H1 (cell line): ENCODE results near the gene RASAL2. TPM values are rescaled to one million over a fixed set of nuclear protein-coding genes. Genes with fewer than 3 reads are reported as not detected.

ENCODE experiments used
- CTCF ChIA-PET: fragments of 300-600 bp; sonication (Branson Sonifier 250); formaldehyde crosslinking; loops from one replicate; lab custom pipeline; 2021; ENCODE audit not compliant: partially characterized antibody; lab: Charles Lee
- POLR2A ChIA-PET: fragments of 300-600 bp; sonication (Branson Sonifier 250); formaldehyde crosslinking; loops from one replicate; lab custom pipeline; 2021; ENCODE audit warnings: inconsistent platforms; ENCODE audit not compliant: partially characterized antibody; lab: Charles Lee
- DNase-seq, 2 experiments: peaks; one replicate each; pipeline versions ENCODE4 v3.0.0 to v3.0.0-alpha.2; 2010 to 2022; ENCODE audit warnings: low spot score in 2 of 2, low read depth in 1 of 2, mixed read lengths in 1 of 2
- FAIRE-seq: peaks from 2 replicates; lab custom pipeline; 2011; peaks lifted over from hg19 to GRCh38; lab: Jason Lieb, UNC
- H2AFZ ChIP-seq: 2 replicates; pipeline ENCODE4 v1.8.1; 2012; ENCODE audit warnings: low read length, inconsistent platforms
- H2AK5ac ChIP-seq: 2 replicates; pipeline ENCODE4 v1.6.1; 2013; ENCODE audit warnings: low read depth, low read length
- H2BK120ac ChIP-seq: replicated peaks from 2 replicates; pipeline ENCODE3; 2013; ENCODE audit warnings: low read depth, low read length, inconsistent platforms
- H2BK12ac ChIP-seq: 2 replicates; pipeline ENCODE4 v1.6.1; 2013; ENCODE audit warnings: low read depth, low read length
- H2BK15ac ChIP-seq: 2 replicates; pipeline ENCODE4 v1.6.1; 2013; ENCODE audit warnings: low read length
- H2BK20ac ChIP-seq: 2 replicates; pipeline ENCODE4 v1.6.1; 2013; ENCODE audit warnings: low read length
- H2BK5ac ChIP-seq: 2 replicates; pipeline ENCODE4 v1.6.1; 2013; ENCODE audit warnings: low read depth, low read length
- H3K14ac ChIP-seq: 2 replicates; pipeline ENCODE4 v1.6.1; 2013; ENCODE audit warnings: inconsistent platforms; ENCODE audit not compliant: insufficient read length
- H3K18ac ChIP-seq: 2 replicates; pipeline ENCODE4 v1.6.1; 2013; ENCODE audit warnings: low read length; ENCODE audit errors: extremely low read depth
- H3K23ac ChIP-seq: 2 replicates; pipeline ENCODE4 v1.6.1; 2013; ENCODE audit warnings: inconsistent platforms; ENCODE audit not compliant: insufficient read length
- H3K23me2 ChIP-seq: 2 replicates; pipeline ENCODE4 v1.6.1; 2013; ENCODE audit warnings: low read depth, low read length
- H3K27ac ChIP-seq: 2 replicates; pipeline ENCODE4 v1.6.1; 2011; ENCODE audit warnings: low read depth, low read length, inconsistent platforms
- H3K27me3 ChIP-seq, 4 experiments: replicated peaks in 1 of 4; 1 replicate in 1 of 4; 2 replicates in 3 of 4; pipeline versions ENCODE4 v1.6.1 to v1.8.1; 2011 to 2013; ENCODE audit warnings: low read length in 3 of 4, mild to moderate bottlenecking in 3 of 4, inconsistent platforms in 2 of 4, mixed read lengths in 2 of 4, moderate library complexity in 1 of 4; ENCODE audit not compliant: control insufficient read depth in 3 of 4, insufficient read depth in 3 of 4; ENCODE audit errors: extremely low read depth in 1 of 4
- H3K36me3 ChIP-seq, 4 experiments: 2 replicates each; pipeline versions ENCODE4 v1.6.1 to v1.8.1; 2011 to 2013; ENCODE audit warnings: mild to moderate bottlenecking in 4 of 4, low read length in 3 of 4, moderate library complexity in 2 of 4, control low read depth in 1 of 4, inconsistent platforms in 1 of 4; ENCODE audit not compliant: insufficient read depth in 4 of 4, control insufficient read depth in 2 of 4
- H3K4ac ChIP-seq: replicated peaks from 2 replicates; pipeline ENCODE3; 2013; ENCODE audit warnings: low read length, low read depth, mixed read lengths, inconsistent platforms; ENCODE audit not compliant: insufficient read length
- H3K4me1 ChIP-seq, 4 experiments: replicated peaks in 1 of 4; 1 replicate in 1 of 4; 2 replicates in 3 of 4; pipeline versions ENCODE4 v1.6.1 to v1.8.1; 2011 to 2013; ENCODE audit warnings: low read length in 3 of 4, inconsistent platforms in 2 of 4, mixed read lengths in 1 of 4; ENCODE audit not compliant: insufficient read depth in 4 of 4, control insufficient read depth in 3 of 4
- H3K4me2 ChIP-seq, 2 experiments: 2 replicates each; pipeline versions ENCODE4 v1.6.1 to v1.8.1; 2011 to 2013; ENCODE audit warnings: low read depth in 2 of 2, low read length in 2 of 2, control low read depth in 1 of 2, inconsistent platforms in 1 of 2, mild to moderate bottlenecking in 1 of 2; ENCODE audit not compliant: insufficient read depth in 1 of 2
- H3K4me3 ChIP-seq, 4 experiments: fragments of 200-600, 300-600 bp in 1 of 4; sonication (generic), shearing (Covaris generic), sonication (Bioruptor Twin) in 1 of 4; 2 replicates each; pipeline versions ENCODE4 v1.5.1 to v1.8.1; 2011 to 2016; ENCODE audit warnings: low read length in 4 of 4, low read depth in 3 of 4, control low read depth in 2 of 4, inconsistent platforms in 2 of 4, mild to moderate bottlenecking in 2 of 4, mixed read lengths in 1 of 4, moderate library complexity in 1 of 4; ENCODE audit not compliant: insufficient read depth in 2 of 4; ENCODE audit errors: extremely low read depth in 1 of 4
- H3K56ac ChIP-seq: replicated peaks from 2 replicates; pipeline ENCODE3; 2013; ENCODE audit warnings: low read depth, mild to moderate bottlenecking, mixed read lengths, low read length, inconsistent platforms; ENCODE audit not compliant: insufficient read length
- H3K79me1 ChIP-seq: 2 replicates; pipeline ENCODE4 v1.6.1; 2013; ENCODE audit warnings: low read depth, low read length, control low read depth
- H3K79me2 ChIP-seq, 2 experiments: 2 replicates each; pipeline versions ENCODE4 v1.6.1 to v1.8.1; 2012 to 2013; ENCODE audit warnings: low read length in 2 of 2, mild to moderate bottlenecking in 2 of 2, inconsistent platforms in 1 of 2; ENCODE audit not compliant: insufficient read depth in 2 of 2, control insufficient read depth in 1 of 2
- H3K9ac ChIP-seq, 4 experiments: replicated peaks in 1 of 4; 1 replicate in 1 of 4; 2 replicates in 3 of 4; pipeline versions ENCODE4 v1.6.1 to v1.8.1; 2011 to 2013; ENCODE audit warnings: low read depth in 3 of 4, low read length in 3 of 4, control low read depth in 2 of 4, mild to moderate bottlenecking in 2 of 4, moderate library complexity in 2 of 4, inconsistent platforms in 1 of 4; ENCODE audit errors: extremely low read depth in 1 of 4
- H3K9me3 ChIP-seq, 2 experiments: 2 replicates each; pipeline versions ENCODE4 v1.6.1 to v1.8.1; 2012 to 2013; ENCODE audit warnings: mild to moderate bottlenecking in 2 of 2, moderate library complexity in 2 of 2, control low read depth in 1 of 2, inconsistent platforms in 1 of 2, low read depth in 1 of 2, low read length in 1 of 2, mixed read lengths in 1 of 2; ENCODE audit not compliant: insufficient read depth in 2 of 2
- H4K20me1 ChIP-seq, 2 experiments: replicated peaks in 1 of 2; 2 replicates each; pipeline versions ENCODE3 to v1.8.1; 2011 to 2013; ENCODE audit warnings: inconsistent platforms in 2 of 2, low read length in 2 of 2, mild to moderate bottlenecking in 1 of 2; ENCODE audit not compliant: insufficient read depth in 2 of 2, control insufficient read depth in 1 of 2
- H4K5ac ChIP-seq: 2 replicates; pipeline ENCODE4 v1.6.1; 2013; ENCODE audit warnings: low read length, low read depth, mixed read lengths, inconsistent platforms; ENCODE audit not compliant: insufficient read length
- H4K8ac ChIP-seq: 2 replicates; pipeline ENCODE4 v1.8.0; 2013; ENCODE audit warnings: mild to moderate bottlenecking, moderate library complexity, low read length, inconsistent platforms; ENCODE audit not compliant: insufficient read depth; ENCODE audit errors: extremely low read depth
- H4K91ac ChIP-seq: replicated peaks from 2 replicates; pipeline ENCODE3; 2013; ENCODE audit warnings: low read length, mixed read lengths, inconsistent platforms; ENCODE audit not compliant: insufficient read length
- CHD2 ChIP-seq: IDR thresholded peaks from 2 replicates; pipeline ENCODE4 v1.6.1; 2012; ENCODE audit warnings: low read length, improper control_type of control experiment
- CREB1 ChIP-seq: IDR thresholded peaks from 2 replicates; pipeline ENCODE4 v1.6.1; 2012; ENCODE audit warnings: inconsistent platforms
- EZH2 ChIP-seq: fragments of 200-600 bp; sonication (generic); IDR thresholded peaks from 2 replicates; pipeline ENCODE4 v1.7.1; 2012; ENCODE audit warnings: low read depth, mild to moderate bottlenecking, moderate library complexity, low read length, inconsistent platforms; ENCODE audit not compliant: severe bottlenecking
- GABPA ChIP-seq: IDR thresholded peaks from 2 replicates; pipeline ENCODE4 v1.6.1; 2011; ENCODE audit warnings: mild to moderate bottlenecking, low read length, moderate library complexity, borderline replicate concordance; ENCODE audit not compliant: insufficient read depth
- GTF2F1 ChIP-seq: IDR thresholded peaks from 2 replicates; pipeline ENCODE4 v1.6.1; 2012; ENCODE audit warnings: low read depth, low read length, improper control_type of control experiment, borderline replicate concordance
- RBBP5 ChIP-seq: IDR thresholded peaks from 2 replicates; pipeline ENCODE4 v1.7.1; 2012; ENCODE audit warnings: low read depth, mild to moderate bottlenecking, inconsistent platforms, low read length, moderate library complexity, borderline replicate concordance
- RXRA ChIP-seq: IDR thresholded peaks from 2 replicates; pipeline ENCODE4 v1.6.1; 2011; ENCODE audit warnings: low read depth, mild to moderate bottlenecking, low read length, moderate library complexity; ENCODE audit not compliant: insufficient read depth
- SAP30 ChIP-seq: fragments of 300-600 bp; sonication (generic); IDR thresholded peaks from 2 replicates; pipeline ENCODE4 v1.7.1; 2012; ENCODE audit warnings: low read length, moderate library complexity, mild to moderate bottlenecking, inconsistent platforms; ENCODE audit not compliant: insufficient read depth, insufficient replicate concordance
- SP1 ChIP-seq: IDR thresholded peaks from 2 replicates; pipeline ENCODE4 v1.6.1; 2011; ENCODE audit warnings: low read depth, low read length
- SUZ12 ChIP-seq: fragments of 200-600 bp; sonication (generic); IDR thresholded peaks from 2 replicates; pipeline ENCODE4 v1.6.1; 2012; ENCODE audit warnings: mild to moderate bottlenecking, inconsistent platforms, low read length, moderate library complexity, mixed read lengths
- TAF7 ChIP-seq: optimal IDR thresholded peaks from 2 replicates; pipeline ENCODE3; 2011; ENCODE audit warnings: low read depth, mild to moderate bottlenecking, inconsistent platforms, low read length, moderate library complexity, borderline replicate concordance
- ZNF274 ChIP-seq: IDR thresholded peaks from 2 replicates; pipeline ENCODE4 v1.7.0; 2012; ENCODE audit warnings: low read length, borderline replicate concordance; ENCODE audit errors: extremely low read depth
- WGBS, 2 experiments: shearing (Covaris generic) in 1 of 2; methylation state at CpG; one replicate each; pipeline versions ENCODE4 v1.1.6 to v1.1.7; 2013 to 2015; ENCODE audit warnings: low lambda C conversion rate in 2 of 2, mixed read lengths in 2 of 2, inconsistent platforms in 1 of 2, low coverage in 1 of 2, missing lambda C conversion rate in 1 of 2; ENCODE audit not compliant: insufficient replicate concordance in 2 of 2, insufficient coverage in 1 of 2, insufficient read length in 1 of 2; ENCODE audit errors: extremely low coverage in 1 of 2, missing lambda C conversion rate in 1 of 2; 5-methylcytosine and 5-hydroxymethylcytosine counted together
- polyA plus RNA-seq, 7 experiments: library from polyadenylated mRNA; depleted of rRNA in 3 of 7; stranded (reverse) in 5 of 7; unstranded in 2 of 7; fragments of >200 nt in 5 of 7; fragments of 200-250 nt in 2 of 7; gene quantifications; 1 replicate in 5 of 7; 2 replicates in 1 of 7; 4 replicates in 1 of 7; pipeline versions ENCODE4 v1.2.1 to v1.2.3, GENCODE V29; 2011 to 2013; ENCODE audit warnings: missing spikeins in 2 of 7, mixed read lengths in 2 of 7
- total RNA-seq: library from RNA; stranded (reverse); fragmentation: NEBNext Ultra II Directional; extraction: Animal tissue kit (Norgen Biotek cat#: 25700); gene quantifications from 2 replicates; pipeline ENCODE4 v1.2.1, GENCODE V29; 2021
- TF ChIP-seq, protein P1 (sequence below): IDR thresholded peaks from 2 replicates; pipeline ENCODE4 v1.6.1; 2011; ENCODE audit warnings: low read depth, mild to moderate bottlenecking, low read length; ENCODE audit not compliant: insufficient read depth

Gene RASAL2
- total and polyA plus RNA-seq, 2 of the 8 experiments (the other 6 are each of a cell fraction or from before 2014, with no cell fraction given): 15.9 to 32.5 TPM

DNA sequence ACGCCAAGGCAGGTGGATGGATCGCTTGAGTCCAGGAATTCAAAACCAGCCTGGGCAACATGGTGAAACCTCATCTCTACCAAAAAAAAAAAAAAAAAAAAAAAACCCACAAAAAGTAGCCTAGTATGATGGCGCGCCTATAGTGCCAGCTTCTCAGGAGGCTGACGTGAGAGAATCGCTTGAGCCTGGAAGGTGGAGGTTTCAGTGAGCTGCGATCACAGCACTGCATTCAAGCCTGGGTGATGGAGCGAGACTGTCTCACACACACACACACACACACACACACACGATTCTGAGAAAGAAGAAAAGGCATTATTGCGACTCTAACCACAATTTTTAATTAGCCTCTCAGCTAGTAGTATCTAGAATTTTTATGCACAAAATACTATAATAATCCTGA is 86.5 kb downstream of the RASAL2 start:
- FAIRE-seq (no peak), DNase-seq (no peak)
- ChIA-PET CTCF (interaction anchor here (0.7 to 1.7 kb wide), 12 partner anchors 10 to 181 kb away, joined by 3 to 8 read pairs (median 4); no protein-coding TSS in a partner anchor), POLR2A (no interaction called here)
- Histone ChIP-seq H3K56ac (no peak overlapping the region), H3K14ac (no peak overlapping the region), H3K18ac (no peak overlapping the region), H3K27me3 (no peaks in the 10 kb centered on the region), H3K4me2 (no peak overlapping the region), H3K27ac (no peak overlapping the region), H2BK5ac (no peak overlapping the region), H3K9ac (no peak overlapping the region), H2AFZ (no peak overlapping the region), H2BK120ac (no peak overlapping the region), H3K23me2 (no peaks in the 10 kb centered on the region), H4K8ac (no peak overlapping the region), H3K9me3 (no peaks in the 10 kb centered on the region), H4K20me1 (no peaks in the 10 kb centered on the region), H4K91ac (no peak overlapping the region), H3K4me3 (no peak overlapping the region), H2BK20ac (no peak overlapping the region), H3K23ac (no peak overlapping the region), H2BK12ac (no peak overlapping the region), H3K79me1 (no peaks in the 10 kb centered on the region), H4K5ac (no peak overlapping the region), H3K79me2 (peaks cover 0 to 68% of the 10 kb centered on the region in 2 experiments; a peak in 2 of 4 replicates), H2BK15ac (no peak overlapping the region), H2AK5ac (no peak overlapping the region), H3K4ac (no peak overlapping the region), H3K4me1 (peaks cover 0 to 3% (median 0%) of the 10 kb centered on the region in 4 experiments; a peak in 1 of 7 replicates), H3K36me3 (no peaks in the 10 kb centered on the region)
- WGBS, 2 experiments: 79% methylated on average over 10 of the region's 10 CpGs; no CpG with 5 or more reads in 1 of the 2 experiments
- no peak for TF ChIP-seq SAP30
- TF ChIP-seq, protein P1, sequence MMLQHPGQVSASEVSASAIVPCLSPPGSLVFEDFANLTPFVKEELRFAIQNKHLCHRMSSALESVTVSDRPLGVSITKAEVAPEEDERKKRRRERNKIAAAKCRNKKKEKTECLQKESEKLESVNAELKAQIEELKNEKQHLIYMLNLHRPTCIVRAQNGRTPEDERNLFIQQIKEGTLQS: no peak
- no peak for TF ChIP-seq TAF7
- TF ChIP-seq GABPA: no peak
- no peak for TF ChIP-seq RXRA
- TF ChIP-seq RBBP5: no peak
- no peak for TF ChIP-seq CREB1
- TF ChIP-seq SUZ12: no peak
- TF ChIP-seq CHD2: no peak
- TF ChIP-seq GTF2F1: no peak
- TF ChIP-seq EZH2: no peak
- TF ChIP-seq SP1: no peak
- no peak for TF ChIP-seq ZNF274
